ENCODE measurements around the gene CARMIL1. TPM values are rescaled to one million over a fixed set of nuclear protein-coding genes. Genes with fewer than 3 reads are reported as not detected.

CARMIL1 gene
- total and polyA plus RNA-seq, 10 of the 15 experiments (the other 5 are each of a cell fraction or from before 2014, with no cell fraction given), result 6.4 to 18.1 (median 10.3) TPM

- CTCF ChIA-PET, result interaction anchor here (1.5 kb wide), 1 partner anchor 9 kb away, joined by 4 read pairs; no protein-coding TSS in a partner anchor
- SMC1A ChIA-PET (ENCODE audit: uncharacterized antibody, unreplicated experiment), result interaction anchor here (0.8 to 1.1 kb wide), 3 partner anchors 17 to 64 kb away, joined by 3 to 4 read pairs (median 3); no protein-coding TSS in a partner anchor
- no peak for DNase-seq (ENCODE audit: low read depth, low spot score)
- H3K9me3 ChIP-seq (replicated peaks; ENCODE audit: control insufficient read depth, insufficient read depth, low read length), result no peaks in the 10 kb centered on the region; the same call in 2 of the 3 replicates
- BruUV-seq (replicated peaks), result no TSS peak
- intact Hi-C loops (cut with micrococcal nuclease; ENCODE audit: unreplicated experiment), result no loop called here
- no peak overlapping the region for H3K4me2 ChIP-seq (ENCODE audit: control insufficient read depth, insufficient read depth)
- no peak overlapping the region for H3K27ac ChIP-seq (ENCODE audit: control insufficient read depth, insufficient read depth)
- H3K4me1 ChIP-seq (ENCODE audit: control insufficient read depth, insufficient read depth, low read length), result no peaks in the 10 kb centered on the region
- ATAC-seq, result no peak
- no peaks in the 10 kb centered on the region for H3K79me2 ChIP-seq (ENCODE audit: control insufficient read depth, insufficient read depth, low read length)
- H3K36me3 ChIP-seq (ENCODE audit: control insufficient read depth in 2 of 2, insufficient read depth in 2 of 2, low read length in 1 of 2), result no peaks in the 10 kb centered on the region; a peak in 1 of 4 replicates
- POLR2A ChIA-PET, result interaction anchor here (0.5 kb wide), 1 partner anchor 12 kb away, joined by 3 read pairs; no protein-coding TSS in a partner anchor
- FAIRE-seq, result no peak
- H3K4me3 ChIP-seq, result no peak overlapping the region
- H2AFZ ChIP-seq (ENCODE audit: control insufficient read depth, low read depth, low read length), result no peak overlapping the region
- no peaks in the 10 kb centered on the region for H3K27me3 ChIP-seq (replicated peaks in 1 of 2; ENCODE audit: control insufficient read depth in 2 of 2, insufficient read depth in 2 of 2, low read length in 1 of 2)
- RAD21 ChIA-PET (ENCODE audit: unreplicated experiment), result interaction anchor here (0.8 to 1.0 kb wide), 2 partner anchors 66 to 190 kb away, joined by 3 read pairs; partner anchors contain the start of gene CARMIL1
- TF ChIP-seq ZNF274 (IDR thresholded peaks at IDR 0.05; ENCODE audit: insufficient read depth, insufficient read length) (no peak), KLF5 (IDR thresholded peaks at IDR 0.05; ENCODE audit: partially characterized antibody) (no peak), MLLT1 (IDR thresholded peaks at IDR 0.05) (no peak), CHD4 (IDR thresholded peaks at IDR 0.05) (no peak), NFXL1 (IDR thresholded peaks at IDR 0.05; ENCODE audit: borderline replicate concordance) (no peak), NFIC (IDR thresholded peaks at IDR 0.05; ENCODE audit: low read depth, low read length) (no peak), IRF5 (IDR thresholded peaks at IDR 0.05; ENCODE audit: borderline replicate concordance) (no peak), TARDBP (IDR thresholded peaks at IDR 0.05; ENCODE audit: borderline replicate concordance) (no peak), CUX1 (IDR thresholded peaks at IDR 0.05; ENCODE audit: insufficient replicate concordance, low read depth, low read length) (no peak), SMAD1 (IDR thresholded peaks at IDR 0.05; ENCODE audit: low read depth, partially characterized antibody) (no peak), EGR1 (IDR thresholded peaks at IDR 0.05; ENCODE audit: borderline replicate concordance in 1 of 2, low read depth in 2 of 2, low read length in 2 of 2) (no peak), PKNOX1 (IDR thresholded peaks at IDR 0.05) (no peak)
- H3K9ac ChIP-seq (ENCODE audit: control insufficient read depth, insufficient read depth, low read length), result no peak overlapping the region
- in situ Hi-C loops (cut with MboI), result no loop called here
- H4K20me1 ChIP-seq (ENCODE audit: control insufficient read depth, insufficient read depth), result no peaks in the 10 kb centered on the region
- WGBS (ENCODE audit: insufficient coverage, insufficient replicate concordance, low lambda C conversion rate, missing lambda C conversion rate), result 13% methylated on average over 2 of the region's 2 CpGs
Measured at GRCh38 chr6:25468881-25469280, 189.7 kb downstream of the CARMIL1 start.
